Stimulated activated naive CD8-positive, alpha-beta T cell treated with anti-CD3 and anti-CD28 coated beads, Interleukin-15, Interleukin-2, amounts not matched to agents 100 U/mL and 50 U/mL, for 24 hours (primary cell): ENCODE measurements around the gene TPPP.

Experiments
- ATAC-seq: fragments of 150-1000 bp; cut with Tn5 transposase; one replicate; pipeline ENCODE4 v1.10.0; 2021
- DNase-seq: peaks from one replicate; pipeline ENCODE4 v3.0.0; 2021

Gene TPPP

GRCh38 chr5:665541-665955 is 27.6 kb downstream of the TPPP start:
- ATAC-seq (no peak), DNase-seq (no peak)

DNA sequence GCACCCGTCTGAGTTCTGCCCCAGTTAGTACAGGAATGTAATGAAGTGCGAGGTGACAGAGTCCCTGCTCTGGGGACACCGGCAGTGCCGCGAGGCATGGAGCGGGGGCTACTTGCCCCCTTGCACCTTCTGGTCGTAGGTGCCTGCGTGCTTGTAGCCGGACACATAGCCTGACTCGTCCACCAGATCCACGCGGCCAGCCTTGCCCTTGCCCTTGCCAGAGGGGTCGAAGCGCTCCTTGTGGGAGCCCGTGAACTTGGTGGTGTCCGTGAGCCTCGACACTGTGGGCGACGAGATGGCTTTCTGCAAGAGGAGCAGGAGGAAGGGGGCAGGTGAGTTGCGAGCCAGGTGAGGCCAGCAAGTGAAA is 28.2 kb downstream of the TPPP start:
- no peak for ATAC-seq
- DNase-seq = no peak

DNA sequence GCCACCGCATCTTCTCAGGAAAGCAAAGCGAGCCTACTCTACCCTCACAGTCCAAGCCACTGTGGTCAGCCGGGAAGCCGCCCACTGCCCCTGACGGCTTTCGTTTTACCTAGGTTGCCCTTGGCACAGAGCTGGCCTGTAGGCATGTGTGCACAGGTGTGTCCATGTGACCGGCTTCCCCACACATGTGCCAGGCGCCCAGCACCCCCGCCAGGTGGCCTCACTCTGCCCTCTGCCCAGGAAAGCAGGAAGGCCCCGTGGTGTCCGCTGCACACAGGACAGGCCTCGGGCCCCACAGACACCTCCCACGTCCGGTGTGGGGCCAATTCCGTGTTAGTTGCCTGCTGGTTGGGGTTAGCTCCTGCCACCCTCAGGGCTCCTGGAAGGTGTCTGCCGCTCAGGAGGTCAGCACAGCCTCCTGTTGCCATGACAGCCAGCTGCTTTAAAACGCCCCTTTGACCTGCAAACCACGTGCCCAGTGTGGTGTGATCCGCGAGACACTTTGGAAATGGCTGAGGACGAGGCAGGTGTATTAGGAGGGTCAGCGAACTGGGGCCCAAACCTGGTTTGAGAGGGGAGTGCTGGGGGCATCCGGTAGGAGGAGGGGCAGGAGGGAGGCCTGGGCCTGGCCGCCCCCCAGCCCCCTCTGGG is 28.7 kb downstream of the TPPP start:
- no peak for DNase-seq
- ATAC-seq = no peak

DNA sequence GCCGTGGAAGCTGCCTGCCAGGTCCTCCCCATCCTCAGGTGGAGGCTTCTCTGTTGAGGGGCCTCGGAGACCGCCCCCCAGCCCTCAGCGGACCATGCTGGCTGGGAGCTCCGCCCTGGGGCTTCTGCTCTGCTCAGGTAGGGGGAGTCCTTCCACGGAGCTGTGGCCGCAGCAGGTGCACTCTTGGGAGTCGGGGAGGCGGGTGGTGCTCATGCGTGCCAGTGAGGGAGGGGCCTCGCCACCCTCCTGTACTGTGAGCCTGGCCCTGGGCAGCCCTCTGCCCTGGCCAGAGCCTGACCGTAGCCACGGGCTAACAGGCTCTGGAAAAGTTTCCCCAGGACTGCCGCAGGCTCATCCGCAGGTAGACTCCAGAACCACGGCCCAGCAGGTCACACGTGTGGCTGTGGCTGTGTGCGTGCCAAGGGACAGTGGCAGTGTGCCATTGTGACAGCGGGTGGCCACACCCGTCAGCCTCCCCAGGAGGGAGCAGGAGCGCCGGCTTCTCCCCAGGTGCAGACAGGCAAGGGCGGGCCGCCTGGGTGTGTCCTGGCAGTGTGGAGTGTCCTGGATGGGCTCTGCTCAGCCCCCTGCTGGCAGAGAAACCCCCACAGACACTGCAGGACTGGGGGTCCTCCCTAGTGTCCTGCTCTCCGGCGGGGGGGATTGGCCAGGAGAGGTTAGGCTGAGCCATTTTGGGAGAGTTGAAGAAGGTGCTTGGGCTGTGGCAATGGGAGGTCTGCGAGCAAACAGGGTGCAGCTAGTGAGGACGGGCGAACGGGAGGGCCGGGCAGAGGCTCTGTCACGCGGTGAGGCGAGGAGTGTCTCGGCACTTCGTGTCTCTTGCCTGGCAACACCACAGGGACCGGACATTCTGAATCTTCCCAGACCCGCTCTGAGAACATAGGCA is 29.5 kb downstream of the TPPP start:
- DNase-seq = no peak

DNA sequence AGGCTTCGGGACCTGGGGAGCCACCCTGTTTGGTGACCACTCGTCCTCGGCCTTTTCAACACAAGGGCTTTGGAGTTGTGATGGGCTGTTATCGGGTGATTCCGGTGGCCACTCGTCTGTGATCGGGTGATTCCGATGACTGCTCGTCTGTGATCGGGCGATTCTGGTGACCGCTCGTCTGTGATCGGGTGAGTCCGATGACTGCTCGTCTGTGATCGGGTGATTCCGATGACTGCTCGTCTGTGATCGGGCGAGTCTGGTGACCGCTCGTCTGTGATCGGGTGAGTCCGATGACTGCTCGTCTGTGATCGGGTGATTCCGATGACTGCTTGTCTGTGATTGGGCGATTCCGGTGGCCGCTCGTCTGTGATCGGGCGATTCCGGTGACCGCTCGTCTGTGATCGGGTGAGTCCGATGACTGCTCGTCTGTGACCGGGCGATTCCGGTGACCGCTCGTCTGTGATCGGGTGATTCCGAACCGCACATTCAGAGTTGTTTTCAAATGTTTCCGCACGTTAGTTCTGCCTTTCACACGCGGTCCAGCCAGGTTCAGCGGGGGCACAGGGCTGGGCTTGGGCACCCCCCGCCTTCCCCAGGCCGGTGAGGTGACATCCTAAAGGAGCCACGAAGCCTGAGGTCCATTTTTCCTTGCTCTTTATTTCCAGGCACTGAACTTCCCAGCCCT is 30.3 kb downstream of the TPPP start:
- ATAC-seq = no peak
- no peak for DNase-seq

More for the DNA sequence above, 29.5 kb downstream of the TPPP start:
- no peak for ATAC-seq

DNA sequence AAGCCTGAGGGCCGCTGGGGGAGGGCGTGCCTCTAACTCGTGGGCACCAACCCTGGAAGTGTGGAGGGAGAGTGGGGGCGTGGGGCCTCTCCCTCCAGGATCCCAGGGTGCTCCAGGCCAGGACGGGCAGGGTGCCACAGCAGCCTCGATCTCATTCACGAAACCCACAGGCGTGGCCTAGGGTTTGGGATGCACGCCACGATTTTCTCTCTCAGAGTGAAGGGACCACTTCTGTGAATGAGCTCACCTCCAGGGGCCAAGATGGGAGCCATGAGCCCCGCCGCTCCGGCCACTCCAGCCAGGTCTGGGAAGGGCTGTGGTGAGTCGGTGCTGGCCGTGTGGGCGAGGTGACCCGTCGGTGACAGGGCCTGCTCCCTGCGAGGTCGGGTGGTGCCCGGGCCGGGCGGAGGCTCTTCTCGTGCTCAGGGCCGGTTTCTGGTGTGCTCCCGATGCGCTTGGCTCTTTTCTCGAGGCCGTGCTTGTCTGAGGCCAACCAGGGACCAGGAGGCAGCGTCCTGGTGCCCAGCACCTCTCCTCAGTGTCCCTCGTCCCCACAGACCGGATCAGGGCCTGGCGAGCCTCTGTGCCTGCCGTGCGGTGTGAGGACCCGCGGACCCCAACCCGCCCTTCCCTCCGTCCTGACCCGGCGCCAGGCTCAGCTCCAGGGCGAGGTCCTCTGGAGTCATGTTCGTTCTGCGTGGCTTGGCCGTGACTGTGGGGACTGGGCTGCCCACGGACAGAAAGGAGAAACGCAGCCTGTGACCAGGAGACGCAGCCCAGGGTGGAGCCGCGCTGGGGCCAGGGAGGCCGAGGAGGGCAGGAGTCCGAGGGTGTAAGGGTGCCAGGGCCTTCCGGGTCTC is 31.0 kb downstream of the TPPP start:
- ATAC-seq = no peak
- DNase-seq = no peak

DNA sequence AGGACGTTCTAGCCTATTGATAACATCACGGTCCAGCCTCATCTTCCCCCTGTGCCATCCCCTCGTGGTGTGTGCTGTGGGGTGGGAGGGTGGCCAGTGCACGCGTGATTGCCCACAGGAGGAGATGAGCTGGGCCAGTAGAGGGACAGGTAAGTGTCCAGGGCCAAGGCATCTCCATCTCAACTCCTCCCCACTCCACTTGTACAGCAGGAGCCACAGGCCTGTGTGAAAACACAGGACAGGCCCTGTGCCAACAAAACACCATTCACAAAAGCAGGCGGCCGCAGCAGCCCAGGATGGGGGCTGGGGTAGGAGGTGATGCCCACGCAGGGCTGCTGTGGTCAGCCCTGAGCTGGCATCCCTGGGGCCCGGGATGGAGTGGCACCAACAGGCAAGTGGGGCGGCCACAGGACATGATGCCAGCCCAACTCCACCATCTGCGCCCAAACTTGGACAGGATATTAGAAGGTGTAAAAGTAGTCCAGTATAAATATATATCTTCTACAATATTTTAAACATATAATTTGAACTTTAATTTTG is 32.6 kb downstream of the TPPP start:
- DNase-seq (no peak), ATAC-seq (no peak)

DNA sequence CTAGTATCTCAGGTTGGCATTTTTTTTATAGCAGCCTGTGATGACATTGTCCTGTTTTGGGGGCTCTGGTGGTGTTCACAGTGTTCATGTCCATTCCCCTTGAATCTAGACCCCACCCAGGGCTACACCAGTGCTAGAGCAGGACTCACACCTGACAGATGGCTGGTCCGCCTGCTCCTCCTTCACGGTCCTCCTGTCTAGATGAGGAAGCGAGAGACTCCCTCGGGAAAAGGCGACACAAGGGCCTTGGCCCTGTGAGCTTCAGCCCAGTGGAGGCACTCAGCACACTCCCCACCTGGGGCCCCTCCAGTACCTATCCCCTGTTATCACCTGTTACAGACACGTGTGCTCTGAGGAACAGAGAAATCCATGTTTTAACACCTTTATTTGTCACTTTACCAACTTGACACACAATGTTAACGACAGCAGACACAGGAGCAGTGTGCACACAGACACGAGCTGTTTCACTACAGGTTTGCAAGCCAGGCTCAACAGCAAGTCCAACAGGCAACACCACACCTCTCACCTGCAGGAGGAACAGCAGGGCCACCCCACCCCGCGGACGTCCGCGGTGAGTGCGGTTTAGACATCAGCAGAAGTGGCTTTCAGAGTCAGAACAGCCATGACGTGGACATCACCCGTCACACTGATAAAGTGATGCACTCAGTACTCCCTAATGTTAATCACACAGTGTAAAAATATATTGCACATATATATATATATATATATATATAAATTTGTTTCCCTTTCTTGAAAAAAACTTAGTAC is 33.5 kb downstream of the TPPP start:
- ATAC-seq (no peak), DNase-seq (no peak)

DNA sequence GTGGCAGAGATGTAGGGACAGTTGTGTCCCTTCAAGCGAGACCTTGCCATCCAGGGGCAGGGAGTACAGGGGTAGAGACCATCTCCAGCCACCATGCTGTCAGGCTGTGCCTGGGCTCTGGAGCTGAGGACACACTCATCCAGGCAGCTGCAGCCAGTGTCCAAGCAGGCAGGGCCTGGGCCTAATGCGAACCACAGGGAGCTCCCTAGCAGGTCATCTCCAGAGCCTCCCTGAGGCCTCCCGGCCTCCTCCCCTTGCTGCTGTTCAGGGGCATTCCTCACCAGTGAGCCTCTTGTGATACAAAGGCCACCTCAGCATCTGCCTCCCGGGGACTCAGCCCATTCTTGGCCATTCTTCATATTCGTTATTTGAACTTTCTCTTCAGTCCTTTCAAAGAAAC is 35.0 kb downstream of the TPPP start:
- ATAC-seq = no peak
- no peak for DNase-seq

- ATAC-seq (no peak), DNase-seq (no peak)
These were observed 35.6 kb downstream of the TPPP start for GRCh38 chr5:657570-657969.

- DNase-seq = no peak
These were observed 37.7 kb downstream of the TPPP start for GRCh38 chr5:655406-655805.

GRCh38 chr5:654071-654778 is 38.9 kb downstream of the TPPP start:
- DNase-seq = no peak
- ATAC-seq = no peak

More at GRCh38 chr5:655406-655805, 37.7 kb downstream of the TPPP start:
- ATAC-seq = no peak

DNA sequence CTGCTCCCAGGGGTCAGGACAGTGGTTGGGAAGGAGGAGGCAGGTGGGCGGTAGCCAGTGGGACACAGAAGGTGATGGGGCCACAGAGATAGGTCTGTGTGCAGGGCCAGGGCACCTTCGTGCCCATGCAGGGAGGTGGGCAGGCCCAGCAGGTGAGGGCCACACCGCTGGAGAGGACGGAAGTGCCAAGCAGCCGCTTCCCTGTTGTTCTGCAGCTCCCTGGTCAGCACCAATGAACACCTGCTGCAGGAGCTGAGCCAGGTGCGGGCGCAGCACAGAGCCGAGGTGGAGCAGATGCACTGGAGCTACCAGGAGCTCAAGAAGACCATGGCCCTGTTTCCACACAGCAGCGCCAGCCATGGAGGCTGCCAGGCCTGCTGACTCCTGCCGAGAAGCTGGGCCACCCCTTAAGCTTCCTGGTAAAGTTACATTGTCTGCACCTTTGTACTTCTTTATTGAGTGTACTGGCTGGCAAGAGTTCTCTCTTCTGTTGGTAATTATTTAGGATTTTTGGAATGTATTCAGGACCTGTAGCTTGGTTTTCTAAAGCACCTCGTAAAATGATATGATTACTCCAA is 40.3 kb downstream of the TPPP start:
- DNase-seq (no peak), ATAC-seq (no peak)

DNA sequence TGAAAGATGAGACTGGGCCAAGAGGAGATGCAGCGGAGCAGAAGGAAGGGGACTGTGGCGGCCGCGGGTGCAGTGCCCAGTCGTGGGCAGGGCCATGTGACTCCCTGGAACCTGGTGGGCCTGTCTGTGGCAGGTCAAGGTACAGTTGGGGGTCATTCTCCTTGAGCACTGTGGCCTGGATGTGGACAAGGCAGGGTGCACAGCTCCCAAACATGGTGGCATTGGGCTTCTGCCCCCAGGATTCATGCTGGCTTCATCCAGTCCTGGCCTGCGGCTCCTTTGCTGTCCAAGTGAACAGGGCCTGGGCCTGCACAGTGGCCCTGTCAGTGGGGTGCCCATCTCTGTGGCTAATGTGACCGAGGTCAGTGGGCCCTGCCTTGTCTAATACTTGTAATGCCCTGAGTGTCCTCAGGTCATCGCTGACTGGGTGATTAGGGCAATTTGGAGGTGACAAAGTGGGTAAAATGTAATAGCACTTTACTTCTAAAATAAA is 41.1 kb downstream of the TPPP start:
- DNase-seq (no peak), ATAC-seq (no peak)

GRCh38 chr5:651296-652022 is 41.7 kb downstream of the TPPP start:
- DNase-seq = no peak
- ATAC-seq = no peak

DNA sequence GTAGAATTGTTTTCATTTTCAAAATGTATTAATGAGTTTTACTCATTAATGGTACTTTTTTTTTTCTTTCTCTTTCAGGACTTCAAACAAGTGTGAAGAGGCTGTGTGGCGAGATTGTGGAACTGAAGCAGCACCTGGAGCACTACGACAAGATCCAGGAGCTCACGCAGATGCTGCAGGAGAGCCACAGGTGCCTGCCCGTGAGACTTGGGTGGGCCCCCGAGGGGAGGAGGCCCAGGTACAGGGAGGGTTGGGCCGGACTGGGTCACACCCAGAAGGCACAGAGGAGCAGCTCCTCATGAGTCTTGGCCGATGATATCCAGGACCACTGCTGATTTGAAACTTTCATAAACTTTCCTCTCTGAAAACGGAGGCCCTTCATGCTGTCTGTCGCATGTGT is 45.4 kb downstream of the TPPP start:
- DNase-seq (no peak), ATAC-seq (no peak)

- DNase-seq (no peak), ATAC-seq (no peak)
These were observed 45.8 kb downstream of the TPPP start for GRCh38 chr5:647311-647710.

- DNase-seq (no peak), ATAC-seq (no peak)
These were observed 46.6 kb downstream of the TPPP start for GRCh38 chr5:646396-647201.
